Transverse colon (tissue), 4 donors: ENCODE data around the gene FAR2. TPM values are rescaled to one million over a fixed set of nuclear protein-coding genes. Genes with fewer than 3 reads are reported as not detected.

Experiments
- DNase-seq: peaks from one replicate; pipeline ENCODE4 v3.0.0-alpha.2; 2019
- H3K27ac ChIP-seq, 4 donors: fragments of 200-600 bp; sonication (generic); 2 replicates each; pipeline ENCODE4 v1.5.1; 2016 to 2018; ENCODE audit warnings: inconsistent platforms in 4 of 4
- H3K27me3 ChIP-seq: fragments of 200-600 bp; sonication (generic); 2 replicates; pipeline ENCODE4 v1.5.1; 2017; ENCODE audit warnings: inconsistent platforms
- H3K36me3 ChIP-seq, 4 donors: fragments of 200-600 bp; sonication (generic); 2 replicates each; pipeline ENCODE4 v1.5.1; 2017 to 2019; ENCODE audit warnings: inconsistent platforms in 4 of 4
- H3K4me1 ChIP-seq, 4 donors: fragments of 200-600 bp; sonication (generic); 2 replicates each; pipeline ENCODE4 v1.5.1; 2017 to 2020; ENCODE audit warnings: inconsistent platforms in 4 of 4
- H3K4me3 ChIP-seq, 4 donors: fragments of 200-600 bp; sonication (generic); 1 replicate in 1 of 4; 2 replicates in 3 of 4; pipeline versions ENCODE4 v1.5.1 to v1.6.1; 2017 to 2019; ENCODE audit warnings: inconsistent platforms in 4 of 4
- H3K9me3 ChIP-seq, 2 donors: fragments of 200-600 bp; sonication (generic); 2 replicates each; pipeline ENCODE4 v1.5.1; 2017 to 2019; ENCODE audit warnings: inconsistent platforms in 2 of 2
- EP300 ChIP-seq: sonication (generic); formaldehyde crosslinking; IDR thresholded peaks from one replicate; pipeline ENCODE4 v1.6.1; 2017; ENCODE audit warnings: antibody characterized with exemption, low read depth
- POLR2A ChIP-seq: fragments of 450-650 bp; IDR thresholded peaks from one replicate; pipeline ENCODE4 v1.6.1; 2016; ENCODE audit warnings: antibody characterized with exemption, mild to moderate bottlenecking, moderate library complexity
- POLR2AphosphoS5 ChIP-seq, 3 donors: sonication (generic); formaldehyde crosslinking; IDR thresholded peaks; one replicate each; pipeline ENCODE4 v1.6.1; 2016; ENCODE audit warnings: antibody characterized with exemption in 3 of 3
- WGBS, 2 donors: methylation state at CpG; one replicate each; pipeline ENCODE4 v1.1.5; 2018; ENCODE audit warnings: low coverage in 1 of 2; 5-methylcytosine and 5-hydroxymethylcytosine counted together
- in situ Hi-C, 4 donors: fragments of 200-750 bp; cut with MboI; loops; one replicate each; pipeline versions ENCODE4 v1.15.0 to v1.15.1; 2017; ENCODE audit warnings: low sequenced_read_pairs in 3 of 4, low pct_ligation_motif_present in 1 of 4, low pct_unique_long_range_greater_than_20kb in 1 of 4
- intact Hi-C: fragments of 100-400 bp; cut with DNase I; formaldehyde crosslinking; loops from one replicate; pipeline ENCODE4 v1.15.1; 2023; ENCODE audit warnings: low total_unique reads
- total RNA-seq, 4 donors: library from RNA; depleted of rRNA; stranded (reverse); fragments of >200 nt; gene quantifications; one replicate each; pipeline ENCODE4 v1.1.0, GENCODE V29; 2016
- TF ChIP-seq, protein P1 (sequence below), 5 experiments: fragments of 200-600 bp in 3 of 5; fragments of 450-650 bp in 2 of 5; sonication (generic) in 3 of 5; IDR thresholded peaks; 1 replicate in 2 of 5; 2 replicates in 3 of 5; pipeline ENCODE4 v1.5.1; 2016 to 2017; ENCODE audit warnings: antibody characterized with exemption in 5 of 5, inconsistent platforms in 3 of 5, mild to moderate bottlenecking in 2 of 5, moderate library complexity in 1 of 5

Gene FAR2
- total RNA-seq, 4 donors from 2014 or later = 57.6 to 72.7 (median 65.7) TPM

DNA sequence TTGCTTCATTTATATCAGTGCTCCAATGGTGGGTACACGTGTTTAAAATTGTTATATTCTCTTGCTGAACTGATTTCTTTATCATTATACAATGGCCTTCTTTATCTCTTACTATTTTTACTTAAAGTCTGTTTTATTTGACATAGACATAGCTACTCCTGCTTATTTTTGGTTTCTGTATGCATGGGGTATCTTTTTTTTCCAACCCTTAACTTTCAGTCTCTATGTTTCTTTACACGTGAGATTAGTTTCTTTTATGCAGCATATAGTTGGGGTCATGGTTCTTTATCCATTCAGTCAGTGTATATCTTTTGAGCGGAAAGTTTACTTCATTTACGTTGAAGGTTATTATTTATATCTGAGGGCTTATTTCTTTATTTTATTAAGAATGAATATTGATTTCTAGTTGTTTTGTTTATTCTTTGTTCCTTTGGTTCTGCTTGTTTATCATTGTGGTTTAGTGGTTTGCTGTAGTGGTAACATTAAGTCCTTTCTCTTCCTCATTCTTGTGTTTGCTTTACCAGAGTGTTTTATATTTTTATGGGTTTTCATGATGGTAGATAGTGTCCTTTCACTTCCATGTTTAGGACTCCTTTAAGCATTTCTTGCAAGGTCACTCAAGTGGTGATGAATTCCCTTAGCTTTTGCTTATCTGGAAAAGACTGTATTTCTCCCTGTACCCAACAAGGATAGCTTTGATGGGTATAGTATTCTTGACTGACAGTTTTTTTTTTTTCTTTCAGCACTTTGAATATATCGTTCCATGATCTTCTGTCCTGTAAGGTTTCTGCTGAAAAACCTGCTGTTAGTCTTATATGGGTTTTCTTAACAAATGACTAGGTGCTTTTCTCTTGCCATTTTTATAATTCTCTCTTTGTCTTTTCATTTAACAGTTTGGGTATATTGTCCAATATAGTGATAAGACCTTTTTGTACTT is 38.3 kb upstream of the FAR2 start:
- in situ Hi-C loops (no loop called here), intact Hi-C loops (no loop called here)
- WGBS, 2 donors = 73 to 74% methylated on average over 5 of the region's 5 CpGs
- peaks cover 6 to 13% of the 10 kb centered on the region in 2 donors for H3K9me3 ChIP-seq
- H3K36me3 ChIP-seq = no peaks in the 10 kb centered on the region
- no peaks in the 10 kb centered on the region for H3K4me1 ChIP-seq
- no peaks in the 10 kb centered on the region for H3K27me3 ChIP-seq
- no peak overlapping the region for H3K27ac ChIP-seq
- DNase-seq = no peak
- no peak for TF ChIP-seq POLR2AphosphoS5 (IDR thresholded peaks at IDR 0.05)
- TF ChIP-seq POLR2A = no peak
- TF ChIP-seq, protein P1, sequence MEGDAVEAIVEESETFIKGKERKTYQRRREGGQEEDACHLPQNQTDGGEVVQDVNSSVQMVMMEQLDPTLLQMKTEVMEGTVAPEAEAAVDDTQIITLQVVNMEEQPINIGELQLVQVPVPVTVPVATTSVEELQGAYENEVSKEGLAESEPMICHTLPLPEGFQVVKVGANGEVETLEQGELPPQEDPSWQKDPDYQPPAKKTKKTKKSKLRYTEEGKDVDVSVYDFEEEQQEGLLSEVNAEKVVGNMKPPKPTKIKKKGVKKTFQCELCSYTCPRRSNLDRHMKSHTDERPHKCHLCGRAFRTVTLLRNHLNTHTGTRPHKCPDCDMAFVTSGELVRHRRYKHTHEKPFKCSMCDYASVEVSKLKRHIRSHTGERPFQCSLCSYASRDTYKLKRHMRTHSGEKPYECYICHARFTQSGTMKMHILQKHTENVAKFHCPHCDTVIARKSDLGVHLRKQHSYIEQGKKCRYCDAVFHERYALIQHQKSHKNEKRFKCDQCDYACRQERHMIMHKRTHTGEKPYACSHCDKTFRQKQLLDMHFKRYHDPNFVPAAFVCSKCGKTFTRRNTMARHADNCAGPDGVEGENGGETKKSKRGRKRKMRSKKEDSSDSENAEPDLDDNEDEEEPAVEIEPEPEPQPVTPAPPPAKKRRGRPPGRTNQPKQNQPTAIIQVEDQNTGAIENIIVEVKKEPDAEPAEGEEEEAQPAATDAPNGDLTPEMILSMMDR (IDR thresholded peaks at IDR 0.05) = no peak
- TF ChIP-seq EP300 = no peak
- no peak overlapping the region for H3K4me3 ChIP-seq

DNA sequence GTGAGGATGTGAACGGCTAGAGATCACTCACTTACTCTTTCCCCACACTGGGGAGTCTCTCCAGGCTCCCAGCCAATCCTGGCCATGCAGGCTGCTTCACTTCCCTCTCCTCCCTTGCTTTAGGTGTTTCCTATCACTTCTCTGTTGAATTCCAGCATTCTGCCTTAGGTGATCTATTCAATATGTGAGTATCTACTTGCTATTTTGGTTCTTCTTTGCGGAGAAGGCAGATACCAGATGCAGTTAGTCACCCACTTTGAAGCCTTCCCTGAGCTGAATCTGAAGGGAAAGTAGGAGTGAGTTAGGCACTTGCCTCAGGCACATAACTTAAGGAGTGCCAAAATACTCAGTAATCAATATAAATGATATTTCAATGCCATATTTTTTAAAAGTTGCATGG is 36.0 kb upstream of the FAR2 start:
- Histone ChIP-seq H3K4me3 (no peak overlapping the region), H3K36me3 (no peaks in the 10 kb centered on the region), H3K27me3 (no peaks in the 10 kb centered on the region), H3K27ac (no peak overlapping the region), H3K4me1 (no peaks in the 10 kb centered on the region), H3K9me3 (peaks cover 6 to 13% of the 10 kb centered on the region in 2 donors)
- in situ Hi-C loops (no loop called here), intact Hi-C loops (no loop called here)
- TF ChIP-seq, protein P1 (IDR thresholded peaks at IDR 0.05) = no peak
- TF ChIP-seq POLR2AphosphoS5 (IDR thresholded peaks at IDR 0.05) (no peak), POLR2A (no peak)
- 86% methylated on average over 2 of the region's 2 CpGs; no CpG with 5 or more reads in 1 of the 2 donors for WGBS, 2 donors
- DNase-seq = no peak

GRCh38 chr12:29116414-29116813 is 32.7 kb upstream of the FAR2 start:
- Histone ChIP-seq H3K9me3 (peaks cover 0 to 6% of the 10 kb centered on the region in 2 donors), H3K27ac (no peak overlapping the region), H3K4me1 (no peaks in the 10 kb centered on the region), H3K27me3 (no peaks in the 10 kb centered on the region), H3K36me3 (no peaks in the 10 kb centered on the region), H3K4me3 (no peak overlapping the region)
- in situ Hi-C loops (no loop called here), intact Hi-C loops (no loop called here)
- DNase-seq = no peak
- TF ChIP-seq EP300 = no peak
- TF ChIP-seq, protein P1 (IDR thresholded peaks at IDR 0.05) = no peak
- no peak for TF ChIP-seq POLR2A
- TF ChIP-seq POLR2AphosphoS5 (IDR thresholded peaks at IDR 0.05) = no peak
- WGBS, 2 donors = 73 to 90% methylated on average over 3 of the region's 3 CpGs

DNA sequence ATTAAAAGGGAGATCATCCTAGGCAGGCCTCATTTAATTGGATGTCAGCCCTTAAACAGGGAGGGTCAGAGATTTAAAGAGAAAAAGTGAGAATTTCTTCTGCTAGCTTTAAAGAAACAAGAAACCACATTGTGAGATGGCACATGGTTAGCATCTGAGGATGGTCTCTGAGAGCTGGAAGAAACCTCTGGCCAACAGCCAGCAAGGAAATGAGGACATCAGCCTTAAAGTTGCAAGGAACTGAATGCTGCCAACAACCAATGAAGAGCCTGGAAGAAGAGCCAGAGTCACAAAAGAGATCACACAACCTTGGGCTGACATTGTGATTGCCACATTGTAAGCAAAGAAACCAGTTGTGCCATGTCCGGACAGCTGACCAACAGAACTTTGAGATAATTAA is 17.5 kb upstream of the FAR2 start:
- H3K9me3 ChIP-seq = no peaks in the 10 kb centered on the region
- in situ Hi-C loops (no loop called here), intact Hi-C loops (no loop called here)
- no peak for DNase-seq
- H3K4me3 ChIP-seq = no peak overlapping the region
- H3K36me3 ChIP-seq = no peaks in the 10 kb centered on the region
- H3K27me3 ChIP-seq = no peaks in the 10 kb centered on the region
- H3K27ac ChIP-seq = no peak overlapping the region
- TF ChIP-seq EP300 (no peak), POLR2AphosphoS5 (IDR thresholded peaks at IDR 0.05) (no peak), POLR2A (no peak)
- TF ChIP-seq, protein P1 (IDR thresholded peaks at IDR 0.05) = no peak
- H3K4me1 ChIP-seq = no peaks in the 10 kb centered on the region
- 83% methylated on average over 1 of the region's 1 CpG; no CpG with 5 or more reads in 1 of the 2 donors for WGBS, 2 donors
